Hepatocyte (in vitro differentiated cells): ENCODE measurements around the gene FOXK1.

ENCODE experiments used
- EZH2 ChIP-seq: fragments of 200-600 bp; sonication (generic); IDR thresholded peaks from 2 replicates; pipeline ENCODE4 v1.6.1; 2016; ENCODE audit warnings: antibody characterized with exemption, mild to moderate bottlenecking, borderline replicate concordance
- EZH2phosphoT487 ChIP-seq: fragments of 200-600 bp; sonication (generic); IDR thresholded peaks from one replicate; pipeline ENCODE4 v1.6.1; 2018; ENCODE audit warnings: antibody characterized with exemption, mild to moderate bottlenecking, low read depth, moderate library complexity; ENCODE audit not compliant: unreplicated experiment, severe bottlenecking
- TF ChIP-seq, protein P1 (sequence below): fragments of 200-600 bp; sonication (generic); IDR thresholded peaks from 2 replicates; pipeline ENCODE4 v1.5.1; 2016; ENCODE audit warnings: antibody characterized with exemption, mild to moderate bottlenecking; ENCODE audit not compliant: poor library complexity

DNA sequence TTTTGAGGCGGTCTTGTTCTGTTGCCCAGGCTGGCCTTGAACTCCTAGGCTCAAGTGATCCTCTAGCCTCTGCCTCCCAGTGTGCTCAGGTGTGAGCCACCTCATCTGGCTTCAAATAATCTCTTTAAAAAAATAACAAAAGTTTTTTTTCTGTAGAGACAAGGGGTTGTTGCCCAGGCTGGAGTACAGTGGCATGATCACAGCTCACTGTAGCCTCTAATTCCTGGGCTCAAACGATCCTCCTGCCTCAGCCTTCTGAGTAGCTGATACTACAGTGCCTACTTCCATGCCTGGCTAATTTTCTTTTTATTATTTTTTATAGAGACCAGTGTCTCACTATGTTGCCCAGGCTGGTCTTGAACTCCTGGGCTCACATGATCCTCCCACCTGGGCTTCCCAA is 11.7 kb downstream of the FOXK1 start:
- TF ChIP-seq, protein P1, sequence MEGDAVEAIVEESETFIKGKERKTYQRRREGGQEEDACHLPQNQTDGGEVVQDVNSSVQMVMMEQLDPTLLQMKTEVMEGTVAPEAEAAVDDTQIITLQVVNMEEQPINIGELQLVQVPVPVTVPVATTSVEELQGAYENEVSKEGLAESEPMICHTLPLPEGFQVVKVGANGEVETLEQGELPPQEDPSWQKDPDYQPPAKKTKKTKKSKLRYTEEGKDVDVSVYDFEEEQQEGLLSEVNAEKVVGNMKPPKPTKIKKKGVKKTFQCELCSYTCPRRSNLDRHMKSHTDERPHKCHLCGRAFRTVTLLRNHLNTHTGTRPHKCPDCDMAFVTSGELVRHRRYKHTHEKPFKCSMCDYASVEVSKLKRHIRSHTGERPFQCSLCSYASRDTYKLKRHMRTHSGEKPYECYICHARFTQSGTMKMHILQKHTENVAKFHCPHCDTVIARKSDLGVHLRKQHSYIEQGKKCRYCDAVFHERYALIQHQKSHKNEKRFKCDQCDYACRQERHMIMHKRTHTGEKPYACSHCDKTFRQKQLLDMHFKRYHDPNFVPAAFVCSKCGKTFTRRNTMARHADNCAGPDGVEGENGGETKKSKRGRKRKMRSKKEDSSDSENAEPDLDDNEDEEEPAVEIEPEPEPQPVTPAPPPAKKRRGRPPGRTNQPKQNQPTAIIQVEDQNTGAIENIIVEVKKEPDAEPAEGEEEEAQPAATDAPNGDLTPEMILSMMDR, result no peak
- TF ChIP-seq EZH2 (no peak), EZH2phosphoT487 (no peak)
